GM12864 (cell line): ENCODE measurements around the gene TRIP11.

Experiments used
- DNase-seq: peaks from one replicate; pipeline ENCODE4 v3.0.0-alpha.2; 2011; ENCODE audit warnings: low read depth
- H3K4me3 ChIP-seq: 2 replicates; pipeline ENCODE4 v1.5.1; 2011; ENCODE audit warnings: mild to moderate bottlenecking, low read depth, low read length, control low read depth
- CTCF ChIP-seq: IDR thresholded peaks from 2 replicates; pipeline ENCODE4 v1.5.1; 2011; ENCODE audit warnings: low read depth, mild to moderate bottlenecking, moderate library complexity, low read length, control low read depth, inconsistent platforms; ENCODE audit errors: missing control alignments

The TRIP11 gene

GRCh38 chr14:91968280-91968679 is 71.6 kb downstream of the TRIP11 start:
- DNase-seq: no peak
- H3K4me3 ChIP-seq: no peak overlapping the region
- TF ChIP-seq CTCF: no peak

GRCh38 chr14:91964724-91965123 is 75.1 kb downstream of the TRIP11 start:
- no peak overlapping the region for H3K4me3 ChIP-seq
- no peak for DNase-seq
- no peak for TF ChIP-seq CTCF

- DNase-seq: no peak
- TF ChIP-seq CTCF: no peak
These were observed 75.8 kb downstream of the TRIP11 start for GRCh38 chr14:91964011-91964410.

GRCh38 chr14:91963465-91963864 is 76.4 kb downstream of the TRIP11 start:
- DNase-seq: no peak
- H3K4me3 ChIP-seq: no peak overlapping the region

More at GRCh38 chr14:91964011-91964410, 75.8 kb downstream of the TRIP11 start:
- no peak overlapping the region for H3K4me3 ChIP-seq

GRCh38 chr14:91961297-91962220 is 78.3 kb downstream of the TRIP11 start:
- DNase-seq: no peak
- no peak overlapping the region for H3K4me3 ChIP-seq
- TF ChIP-seq CTCF: no peak

More at GRCh38 chr14:91963465-91963864, 76.4 kb downstream of the TRIP11 start:
- TF ChIP-seq CTCF: no peak

- no peak for DNase-seq
- no peak for TF ChIP-seq CTCF
These were observed 82.0 kb downstream of the TRIP11 start for GRCh38 chr14:91957876-91958313.

More at GRCh38 chr14:91957876-91958313, 82.0 kb downstream of the TRIP11 start:
- H3K4me3 ChIP-seq: no peak overlapping the region
